Posterior cingulate gyrus (tissue), 11 donors: ENCODE data around the gene AGRN.
"Not testable (repeated sequence)": the region's sequence is repeated elsewhere in the genome, so short reads cannot be mapped to it uniquely, and the experiment has no call there.

Experiments used
- DNase-seq, 10 donors: peaks; one replicate each; pipeline versions ENCODE4 v3.0.0 to v3.0.0-alpha.2; 2020 to 2021; ENCODE audit warnings: mixed read lengths in 3 of 10
- intact Hi-C: fragments of 100-400 bp; cut with DNase I; formaldehyde crosslinking; loops from one replicate; pipeline ENCODE4 v1.15.1; 2023

AGRN gene

DNA sequence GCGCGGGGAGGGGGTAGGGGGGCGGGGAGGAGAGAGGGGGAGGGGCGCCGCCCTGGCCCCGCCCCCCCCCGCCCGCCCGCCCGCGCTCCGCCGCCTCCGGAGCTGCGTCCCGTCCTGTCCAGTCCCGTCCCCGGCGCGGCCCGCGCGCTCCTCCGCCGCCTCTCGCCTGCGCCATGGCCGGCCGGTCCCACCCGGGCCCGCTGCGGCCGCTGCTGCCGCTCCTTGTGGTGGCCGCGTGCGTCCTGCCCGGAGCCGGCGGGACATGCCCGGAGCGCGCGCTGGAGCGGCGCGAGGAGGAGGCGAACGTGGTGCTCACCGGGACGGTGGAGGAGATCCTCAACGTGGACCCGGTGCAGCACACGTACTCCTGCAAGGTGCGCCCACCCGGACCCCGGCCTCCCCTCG lies at the start of gene AGRN:
TSS of gene AGRN (plus strand) at position 121 of the 405 bp plus-strand sequence. CDS start at position 174, 53 bp downstream.
- DNase-seq = peak in 1 of 10 donors; percentile 67
- intact Hi-C loops = loop anchor here (2.0 kb wide), 1 partner anchor 13 kb away; no protein-coding TSS in a partner anchor

DNA sequence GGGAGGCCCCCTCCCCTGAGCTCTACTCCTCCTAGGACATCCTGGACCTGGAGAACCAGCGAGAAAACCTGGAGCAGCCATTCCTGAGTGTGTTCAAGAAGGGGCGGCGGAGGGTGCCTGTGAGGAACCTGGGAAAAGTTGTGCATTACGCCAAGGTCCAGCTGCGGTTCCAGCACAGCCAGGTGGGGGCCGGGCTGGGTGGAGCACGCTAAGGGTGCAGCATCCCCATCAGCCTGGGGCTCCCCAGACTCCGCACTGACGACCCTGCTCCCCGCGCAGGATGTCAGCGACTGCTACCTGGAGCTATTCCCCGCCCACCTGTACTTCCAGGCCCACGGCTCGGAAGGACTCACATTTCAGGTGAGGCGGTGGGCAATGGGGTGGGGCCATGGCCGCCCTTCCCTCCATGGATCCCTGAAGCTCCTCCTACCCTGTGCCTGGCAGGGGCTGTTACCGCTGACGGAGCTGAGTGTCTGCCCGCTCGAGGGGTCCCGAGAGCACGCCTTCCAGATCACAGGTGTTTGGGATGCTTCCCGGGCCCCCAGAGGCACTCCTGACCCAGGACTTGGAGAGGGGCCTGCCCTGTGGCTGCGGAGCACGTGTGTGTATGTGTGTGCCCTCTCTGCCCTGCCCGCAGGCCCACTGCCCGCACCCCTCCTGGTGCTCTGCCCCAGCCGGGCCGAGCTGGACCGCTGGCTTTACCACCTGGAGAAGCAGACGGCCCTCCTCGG lies 49.5 kb upstream of the AGRN start:
- intact Hi-C loops = no loop called here
- DNase-seq = no peak

DNA sequence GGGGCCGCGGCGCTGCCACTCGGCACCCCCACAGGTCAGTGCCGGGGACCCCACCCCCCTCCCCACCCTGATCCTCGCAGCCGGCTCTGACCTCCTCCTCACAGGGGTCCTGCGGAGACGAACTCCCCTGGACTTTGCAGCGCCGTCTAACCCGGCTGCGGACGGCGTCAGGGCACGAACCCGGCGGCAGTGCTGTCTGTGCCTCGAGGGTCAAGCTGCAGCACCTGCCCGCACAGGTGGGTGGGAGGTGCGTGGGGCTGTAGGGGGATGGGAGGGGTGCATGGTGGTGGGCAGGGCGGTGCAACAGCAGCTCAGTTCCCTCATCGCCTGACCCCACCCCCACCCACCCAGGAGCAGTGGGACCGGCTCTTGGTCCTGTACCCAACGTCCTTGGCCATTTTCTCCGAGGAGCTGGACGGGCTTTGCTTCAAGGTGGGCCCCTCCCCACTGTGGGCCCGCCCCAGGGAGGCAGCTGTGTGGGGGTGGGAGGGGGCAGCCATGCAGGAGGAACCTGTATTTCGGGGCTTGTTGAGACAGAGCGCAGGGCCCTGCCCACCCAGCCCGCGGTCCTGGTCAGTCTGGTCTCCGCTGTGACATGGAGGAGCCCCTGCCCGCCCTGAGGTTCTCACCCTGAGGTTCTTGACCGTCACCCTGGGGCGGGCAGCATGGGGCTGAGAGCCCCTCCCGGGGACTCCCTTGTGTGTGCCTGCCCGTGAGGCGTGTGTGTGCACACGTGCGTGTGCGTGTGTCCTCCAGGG lies 48.8 kb upstream of the AGRN start:
- no peak for DNase-seq
- intact Hi-C loops = no loop called here

DNA sequence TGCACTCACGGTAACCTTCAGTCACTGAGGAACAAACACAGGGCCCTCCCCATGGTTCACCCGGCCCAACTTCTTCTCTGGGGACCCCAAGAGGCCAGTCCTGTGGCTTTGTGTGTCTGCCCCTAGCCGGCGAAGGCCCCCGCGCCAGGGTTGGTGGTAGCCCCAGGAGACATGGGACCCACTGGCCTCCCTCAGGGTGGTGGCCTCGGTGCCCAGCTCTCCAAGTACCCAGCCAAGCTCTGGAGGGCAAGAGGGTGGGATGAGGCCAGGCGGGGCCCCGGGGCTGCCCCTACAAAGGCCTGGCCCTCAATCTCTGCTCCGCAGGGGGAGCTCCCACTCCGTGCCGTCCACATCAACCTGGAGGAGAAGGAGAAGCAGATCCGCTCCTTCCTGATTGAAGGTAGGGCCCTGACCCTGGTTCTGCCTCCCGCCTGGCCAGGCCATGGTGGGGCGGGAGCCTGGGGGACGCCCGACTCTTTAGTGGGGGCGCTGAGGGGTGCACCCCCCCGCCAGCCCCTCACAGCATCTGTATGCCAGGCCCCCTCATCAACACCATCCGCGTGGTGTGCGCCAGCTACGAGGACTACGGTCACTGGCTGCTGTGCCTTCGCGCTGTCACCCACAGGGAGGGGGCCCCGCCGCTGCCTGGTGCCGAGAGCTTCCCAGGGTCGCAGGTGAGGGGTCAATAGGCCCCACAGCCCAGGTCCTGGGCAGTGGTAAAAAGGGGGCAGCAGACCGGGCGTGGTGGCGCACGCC lies 48.0 kb upstream of the AGRN start:
- intact Hi-C loops = no loop called here
- DNase-seq = no peak

DNA sequence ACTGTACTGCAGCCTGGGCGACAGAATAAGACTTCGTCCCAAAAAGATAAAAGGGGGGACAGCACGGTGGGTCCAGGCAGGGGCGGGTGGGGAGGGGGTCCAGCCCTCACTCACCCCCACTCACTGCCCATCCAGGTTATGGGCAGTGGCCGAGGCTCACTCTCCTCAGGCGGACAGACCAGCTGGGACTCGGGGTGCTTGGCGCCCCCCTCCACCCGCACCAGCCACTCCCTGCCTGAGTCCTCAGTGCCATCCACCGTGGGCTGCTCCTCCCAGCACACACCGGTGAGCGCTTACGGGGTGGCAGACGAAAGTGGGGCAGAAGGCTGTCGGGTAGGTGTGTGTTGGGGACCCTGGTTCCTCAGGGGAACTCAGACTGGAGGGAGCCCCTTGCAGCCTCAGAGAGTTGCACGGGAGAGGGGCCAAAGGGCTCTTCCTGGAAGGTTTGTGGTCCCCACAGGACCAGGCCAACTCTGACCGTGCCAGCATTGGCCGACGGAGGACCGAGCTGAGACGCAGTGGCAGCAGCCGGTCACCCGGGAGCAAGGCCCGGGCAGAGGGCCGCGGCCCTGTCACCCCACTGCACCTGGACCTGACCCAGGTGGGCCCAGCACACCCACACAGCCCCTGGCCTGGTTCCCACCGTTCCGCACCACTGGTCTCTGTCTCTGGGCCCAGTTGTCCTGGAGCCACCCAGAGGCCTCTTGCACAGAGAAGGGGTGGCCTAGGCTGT lies 47.0 kb upstream of the AGRN start:
- peak in 2 of 10 donors; percentile 68 to 77 for DNase-seq
- intact Hi-C loops = no loop called here

DNA sequence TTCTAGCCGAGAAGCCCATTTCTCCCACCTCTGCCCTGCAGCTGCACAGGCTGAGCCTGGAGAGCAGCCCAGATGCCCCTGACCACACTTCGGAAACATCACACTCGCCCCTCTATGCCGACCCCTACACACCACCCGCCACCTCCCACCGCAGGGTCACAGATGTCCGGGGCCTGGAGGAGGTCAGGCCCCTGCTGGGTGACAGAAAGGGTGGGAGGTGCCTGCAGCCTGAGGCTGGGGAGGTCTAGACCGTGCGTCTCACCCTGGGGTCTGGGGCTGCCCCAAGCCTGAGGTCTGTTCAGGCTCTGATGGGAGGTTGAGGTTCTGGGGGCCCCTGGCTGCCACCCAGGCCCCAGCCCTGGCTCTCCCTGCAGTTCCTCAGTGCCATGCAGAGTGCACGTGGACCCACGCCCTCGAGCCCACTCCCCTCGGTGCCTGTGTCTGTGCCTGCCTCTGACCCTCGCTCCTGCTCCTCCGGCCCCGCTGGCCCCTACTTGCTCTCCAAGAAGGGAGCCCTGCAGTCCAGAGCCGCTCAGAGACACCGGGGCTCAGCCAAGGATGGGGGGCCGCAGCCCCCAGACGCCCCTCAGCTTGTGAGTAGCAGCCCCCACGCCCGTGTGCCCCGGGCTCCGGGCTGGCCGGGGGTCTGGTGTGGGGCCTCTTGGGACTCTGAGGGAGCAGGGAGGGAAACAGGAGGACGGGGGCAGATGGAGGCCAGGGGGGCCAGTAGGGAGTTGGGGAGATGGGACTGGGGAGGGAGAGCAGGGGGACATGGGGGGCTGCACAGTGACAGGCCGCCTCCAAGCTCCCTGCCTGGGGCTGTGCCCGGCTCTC lies 46.2 kb upstream of the AGRN start:
- intact Hi-C loops = no loop called here
- DNase-seq = peak in 1 of 10 donors; percentile 78

DNA sequence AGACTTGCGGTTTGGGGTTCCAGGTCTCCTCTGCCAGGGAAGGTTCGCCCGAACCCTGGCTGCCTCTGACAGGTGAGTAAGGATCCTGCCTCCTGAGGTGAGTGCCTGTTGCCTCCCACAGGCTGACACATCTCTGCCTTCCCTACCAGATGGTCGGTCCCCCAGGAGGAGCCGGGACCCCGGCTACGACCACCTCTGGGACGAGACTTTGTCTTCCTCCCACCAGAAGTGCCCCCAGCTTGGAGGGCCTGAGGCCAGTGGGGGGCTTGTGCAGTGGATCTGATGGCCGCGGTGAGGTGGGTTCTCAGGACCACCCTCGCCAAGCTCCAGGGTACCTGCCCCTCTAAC lies 45.7 kb upstream of the AGRN start:
- DNase-seq = no peak
- intact Hi-C loops = no loop called here

DNA sequence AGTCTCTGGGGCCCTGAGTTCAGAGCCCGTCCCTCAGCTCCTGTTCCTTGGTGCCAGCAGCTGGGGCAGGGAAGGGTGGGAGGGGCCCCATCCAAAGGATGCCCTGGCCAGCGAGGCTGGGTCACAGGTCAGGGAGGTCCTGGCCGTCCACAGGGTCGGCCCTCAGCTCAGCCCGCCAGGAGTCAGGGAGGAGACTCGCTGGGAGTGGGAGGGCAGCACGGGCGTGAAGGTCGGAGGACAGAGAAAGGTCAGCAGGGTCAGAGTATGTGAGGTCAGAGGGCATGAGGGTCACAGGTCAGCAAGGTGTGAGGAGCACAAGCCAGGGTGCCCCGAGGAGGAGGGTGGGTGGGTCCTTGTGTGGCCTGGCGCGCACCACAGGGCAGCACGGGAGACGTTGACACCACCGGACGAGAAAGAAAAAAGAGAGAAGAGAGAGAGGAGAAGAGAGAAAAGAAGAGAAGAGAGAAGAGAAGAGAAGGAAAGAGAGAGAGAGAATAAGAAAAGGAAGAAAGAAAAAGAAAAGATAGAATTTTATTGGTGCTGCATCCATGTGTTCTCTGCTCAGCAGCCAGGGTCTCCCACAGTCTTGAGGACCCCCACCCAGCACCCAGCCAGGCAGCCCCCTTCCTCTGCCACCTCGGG lies 45.1 kb upstream of the AGRN start:
- peak in 1 of 10 donors; percentile 80 for DNase-seq
- intact Hi-C loops = no loop called here

DNA sequence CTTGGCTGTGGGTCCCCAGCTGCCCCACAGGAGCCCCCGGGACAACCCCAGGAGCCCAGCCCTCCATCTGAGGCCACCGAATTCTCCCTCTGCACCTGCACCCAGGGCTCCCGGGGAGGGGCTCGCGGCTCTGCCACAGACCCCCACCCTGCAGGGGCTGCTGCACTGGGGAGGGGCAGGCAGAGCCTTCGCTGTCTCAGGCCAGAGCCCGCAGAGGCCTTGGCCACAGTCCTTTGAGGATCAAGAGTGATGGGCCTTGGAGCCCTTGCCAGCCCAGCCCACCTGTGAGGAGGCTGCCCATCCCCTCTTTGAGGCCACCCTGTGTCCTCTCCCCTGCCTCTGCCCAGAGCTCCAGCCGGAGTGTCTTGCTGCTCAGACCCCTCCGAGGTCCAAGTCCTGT lies 44.6 kb upstream of the AGRN start:
- intact Hi-C loops = no loop called here
- DNase-seq = peak in 1 of 10 donors; percentile 80

DNA sequence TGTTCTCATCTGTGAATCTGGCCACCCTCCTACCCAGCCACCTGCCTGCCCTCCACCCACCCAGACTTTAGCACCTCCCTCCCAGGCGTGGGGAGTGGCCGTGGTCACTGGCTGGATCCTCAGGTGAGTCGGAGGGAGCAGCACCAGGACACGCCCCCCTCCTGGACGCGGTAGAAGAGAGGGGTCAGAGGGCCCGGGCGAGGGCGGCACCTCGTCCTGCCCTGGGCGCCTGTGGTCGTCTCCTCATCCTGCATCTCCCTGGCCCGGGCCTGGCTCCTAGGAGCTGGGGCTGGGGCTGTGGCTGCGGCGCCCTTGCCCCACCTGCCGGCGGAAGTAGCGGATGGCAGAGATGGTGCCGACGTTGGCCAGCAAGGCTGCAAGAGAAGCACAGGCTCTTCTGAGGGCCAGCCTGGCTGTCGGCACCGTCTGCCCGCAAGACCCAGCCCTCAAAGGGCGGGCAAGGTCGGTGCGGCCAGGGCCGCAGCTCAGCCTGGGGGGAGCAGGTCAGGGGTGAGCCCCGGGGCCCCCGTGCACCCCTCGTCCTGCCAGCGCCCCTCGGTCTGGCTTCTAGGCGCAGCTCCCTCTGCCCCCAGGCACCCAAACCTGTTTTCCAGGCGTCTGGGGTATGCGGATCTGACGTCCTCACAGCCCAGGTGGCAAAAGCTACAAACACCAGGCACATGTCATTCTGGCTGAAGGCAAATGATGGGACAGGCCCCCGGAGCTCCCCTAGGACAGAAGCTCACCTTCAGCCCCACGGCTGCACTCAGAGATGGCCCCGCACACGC lies 43.8 kb upstream of the AGRN start:
- intact Hi-C loops = no loop called here
- DNase-seq = peak in 4 of 10 donors; percentile 28 to 94 (median 40)

DNA sequence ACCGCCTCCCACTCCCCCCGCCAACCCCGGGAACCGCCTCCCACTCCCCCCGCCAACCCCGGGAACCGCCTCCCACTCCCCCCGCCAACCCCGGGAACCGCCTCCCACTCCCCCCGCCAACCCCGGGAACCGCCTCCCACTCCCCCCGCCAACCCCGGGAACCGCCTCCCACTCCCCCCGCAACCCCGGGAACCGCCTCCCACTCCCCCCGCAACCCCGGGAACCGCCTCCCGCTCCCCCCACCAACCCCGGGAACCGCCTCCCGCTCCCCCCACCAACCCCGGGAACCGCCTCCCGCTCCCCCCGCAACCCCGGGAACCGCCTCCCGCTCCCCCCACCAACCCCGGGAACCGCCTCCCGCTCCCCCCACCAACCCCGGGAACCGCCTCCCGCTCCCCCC lies 43.1 kb upstream of the AGRN start:
- DNase-seq, intact Hi-C loops: not testable (repeated sequence)

DNA sequence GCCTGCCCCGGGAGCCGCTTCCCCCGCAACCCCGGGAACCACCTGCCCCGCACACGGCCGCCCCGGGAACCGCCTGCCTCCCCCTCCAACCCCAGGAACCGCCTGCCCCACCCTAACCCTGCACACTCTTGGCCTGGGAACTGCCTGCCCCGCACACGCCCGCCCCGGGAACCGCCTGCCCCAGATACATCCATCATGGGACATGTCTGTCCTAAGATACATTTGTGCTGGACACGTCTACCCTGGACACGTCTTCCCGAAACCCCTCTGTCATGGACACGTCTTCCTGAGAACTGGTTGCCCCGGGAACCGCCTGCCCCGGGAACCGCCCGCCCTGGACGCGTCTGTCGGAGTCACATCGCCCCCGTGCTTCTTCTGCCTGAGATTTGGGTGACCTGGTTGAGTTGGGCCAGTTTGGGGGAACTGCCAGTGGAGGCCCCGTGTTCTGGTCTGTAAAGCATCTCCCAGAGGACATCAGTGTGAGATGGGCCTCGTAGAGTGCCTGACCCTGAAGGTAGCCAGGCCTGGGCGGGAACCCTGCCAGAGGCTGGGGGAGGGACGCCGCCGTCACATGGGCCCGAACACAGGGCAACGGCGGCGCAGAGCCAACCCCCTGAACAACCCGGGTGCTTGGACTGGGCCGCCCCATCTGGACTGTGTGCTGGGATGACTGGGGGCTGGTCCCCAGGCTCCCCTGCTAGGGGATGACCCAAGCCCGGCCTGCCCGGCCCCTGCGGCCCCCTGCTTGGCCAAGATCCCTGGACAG lies 41.7 kb upstream of the AGRN start:
- DNase-seq = peak in 1 of 10 donors; percentile 81
- intact Hi-C loops = no loop called here

DNA sequence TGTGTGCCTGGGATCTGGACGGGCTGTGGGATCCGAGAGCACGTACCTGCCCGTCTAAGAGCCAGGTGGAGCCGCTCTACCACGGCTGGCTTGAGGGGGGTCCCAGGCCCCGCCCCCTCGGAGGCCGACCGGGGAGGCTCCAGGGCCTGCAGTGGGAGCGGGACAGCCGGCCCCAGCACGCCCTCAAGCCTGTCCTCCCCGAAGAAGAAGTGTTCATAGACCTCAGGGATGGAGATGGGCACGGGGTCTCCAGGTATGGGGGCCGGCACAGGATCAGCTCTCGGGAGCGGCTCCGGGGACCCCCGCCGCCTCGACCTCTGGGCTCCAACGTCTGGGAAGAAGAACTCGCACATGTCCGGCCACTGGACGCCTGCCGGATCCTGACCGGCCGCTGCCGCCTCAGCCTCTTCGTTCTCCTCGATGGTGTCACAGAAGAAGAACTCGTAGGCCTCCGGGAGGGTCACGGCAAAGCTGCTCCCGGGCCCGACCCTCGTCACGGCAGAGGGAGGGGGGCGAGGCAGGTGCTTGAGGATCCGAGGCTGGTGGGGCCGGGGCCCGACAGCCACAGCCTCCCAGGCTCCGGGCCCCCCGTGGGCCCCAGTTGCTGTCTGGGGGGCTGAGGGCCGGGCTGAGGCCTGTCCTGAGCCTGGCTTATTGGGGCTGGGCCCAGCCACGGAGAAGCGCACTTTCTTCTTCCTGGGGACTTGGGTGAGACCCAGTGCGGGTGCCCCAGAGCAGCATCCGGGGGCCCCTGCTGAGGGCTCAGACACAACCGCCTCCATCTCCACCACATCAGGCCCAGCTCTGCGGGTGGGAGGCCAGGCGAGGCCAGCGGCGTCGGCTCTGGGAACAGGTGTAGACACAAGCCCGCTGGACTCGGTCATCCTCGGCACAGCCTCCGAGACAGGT lies 40.8 kb upstream of the AGRN start:
- DNase-seq = peak in 1 of 10 donors; percentile 75
- intact Hi-C loops = no loop called here

DNA sequence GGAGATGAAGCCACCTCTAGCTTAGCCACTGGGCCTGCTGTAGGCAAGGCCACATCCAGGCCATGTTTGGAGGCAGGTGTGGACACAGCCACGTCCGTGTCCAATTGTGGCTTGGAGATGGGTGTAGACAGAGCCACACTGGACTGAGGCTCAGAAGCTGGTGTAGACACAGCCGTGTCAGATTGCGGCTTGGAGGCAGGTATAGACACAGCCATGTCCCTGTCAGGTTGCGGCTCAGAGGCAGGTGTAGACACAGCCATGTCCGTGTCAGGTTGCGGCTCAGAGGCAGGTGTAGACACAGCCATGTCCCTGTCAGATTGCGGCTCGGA lies 40.2 kb upstream of the AGRN start:
- intact Hi-C loops = no loop called here
- DNase-seq = no peak

DNA sequence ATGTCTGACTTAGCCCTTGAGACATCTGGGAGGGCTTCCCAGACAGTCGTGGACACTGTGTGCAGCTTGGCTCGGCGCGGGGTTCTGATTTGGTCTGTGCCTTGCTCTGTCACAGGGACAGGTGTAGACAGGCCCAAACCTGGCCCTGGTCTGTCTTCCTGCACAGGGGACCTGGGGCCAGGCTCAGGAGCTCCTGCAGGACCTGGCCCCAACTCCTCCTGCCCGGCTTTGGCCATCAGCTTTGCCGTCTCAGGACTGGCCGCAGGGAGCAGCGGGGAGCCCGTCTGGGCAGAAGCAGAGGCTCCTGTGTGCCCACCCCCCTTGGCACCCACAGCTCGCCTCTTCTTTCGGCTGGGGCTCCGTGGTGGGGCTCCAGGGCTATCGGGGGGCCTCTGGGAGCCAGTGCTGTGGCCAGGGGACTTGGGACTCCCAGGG lies 39.8 kb upstream of the AGRN start:
- intact Hi-C loops = no loop called here
- peak in 1 of 10 donors; percentile 83 for DNase-seq

DNA sequence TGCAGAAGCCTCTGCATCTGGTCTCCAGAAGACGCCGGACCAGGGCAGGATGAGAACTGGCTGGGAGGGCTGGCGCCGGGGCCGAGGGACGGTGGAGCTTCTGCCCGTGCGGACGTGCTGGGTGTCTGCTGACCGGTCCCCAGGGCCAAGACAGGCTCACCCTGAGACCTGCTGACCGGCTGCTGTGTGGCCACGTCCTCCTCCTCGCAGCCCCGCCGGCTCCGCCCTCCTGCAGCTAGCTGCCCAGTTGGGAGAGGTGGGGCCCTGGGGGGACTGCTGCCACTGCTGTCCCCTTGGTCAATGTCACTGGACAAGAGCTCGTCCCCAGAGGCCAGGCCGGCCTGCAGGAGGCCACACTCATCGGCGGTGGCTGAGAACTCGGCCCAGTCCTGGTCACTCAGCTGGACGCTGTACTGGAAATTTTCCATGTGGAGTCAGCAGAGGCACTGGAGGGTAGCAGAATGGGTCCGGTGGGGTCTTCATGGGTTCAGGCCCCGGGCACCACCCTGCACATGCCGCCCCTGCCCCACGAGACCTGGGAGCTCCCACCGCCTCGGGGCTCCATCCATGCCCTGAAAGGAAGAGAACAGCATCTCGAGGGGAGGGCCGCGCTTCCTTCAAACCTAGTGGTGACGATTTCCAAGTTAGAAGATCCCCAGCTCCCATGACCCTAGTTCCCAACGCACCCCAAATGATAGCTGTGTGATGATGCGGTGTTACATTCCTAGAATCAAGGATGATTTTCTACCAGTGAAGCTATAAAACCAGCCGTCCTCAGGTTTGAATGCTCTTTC lies 39.1 kb upstream of the AGRN start:
- DNase-seq = no peak
- intact Hi-C loops = no loop called here
